H9 (cell line): ENCODE measurements around the gene CAT. TPM values are rescaled to one million over a fixed set of nuclear protein-coding genes. Genes with fewer than 3 reads are reported as not detected.

Experiments
- DNase-seq: peaks from one replicate; pipeline ENCODE4 v3.0.0-alpha.2; 2017
- H2AFZ ChIP-seq: one replicate; pipeline ENCODE4 v1.6.1; 2013; ENCODE audit warnings: mild to moderate bottlenecking, low read length, control low read depth, moderate library complexity
- H2AK5ac ChIP-seq: 2 replicates; pipeline ENCODE4 v1.6.1; 2013; ENCODE audit warnings: low read length, control low read depth, mixed read lengths; ENCODE audit not compliant: insufficient read length
- H2BK120ac ChIP-seq: one replicate; pipeline ENCODE4 v1.6.1; 2013; ENCODE audit warnings: low read depth, mild to moderate bottlenecking, low read length, control low read depth, inconsistent platforms; ENCODE audit not compliant: poor library complexity, severe bottlenecking
- H2BK12ac ChIP-seq: 2 replicates; pipeline ENCODE4 v1.6.1; 2013; ENCODE audit warnings: low read length, control low read depth, mixed read lengths, low read depth; ENCODE audit not compliant: insufficient read length
- H2BK15ac ChIP-seq: 2 replicates; pipeline ENCODE4 v1.6.1; 2013; ENCODE audit warnings: low read depth, low read length, control low read depth
- H2BK20ac ChIP-seq: one replicate; pipeline ENCODE4 v1.6.1; 2013; ENCODE audit warnings: low read depth, mild to moderate bottlenecking, low read length, control low read depth, inconsistent platforms; ENCODE audit not compliant: poor library complexity, severe bottlenecking
- H2BK5ac ChIP-seq: 2 replicates; pipeline ENCODE4 v1.6.1; 2013; ENCODE audit warnings: low read length, control low read depth, mixed read lengths; ENCODE audit not compliant: insufficient read length
- H3K14ac ChIP-seq: 2 replicates; pipeline ENCODE4 v1.6.1; 2013; ENCODE audit warnings: low read length, control low read depth; ENCODE audit not compliant: insufficient read depth
- H3K18ac ChIP-seq: 2 replicates; pipeline ENCODE4 v1.6.1; 2013; ENCODE audit warnings: low read depth, mild to moderate bottlenecking, mixed read lengths, low read length, control low read depth; ENCODE audit not compliant: insufficient read length
- H3K23ac ChIP-seq: 2 replicates; pipeline ENCODE4 v1.6.1; 2013; ENCODE audit warnings: low read length, control low read depth, mixed read lengths, low read depth; ENCODE audit not compliant: insufficient read length
- H3K23me2 ChIP-seq: 2 replicates; pipeline ENCODE4 v1.6.1; 2013; ENCODE audit warnings: low read depth, mild to moderate bottlenecking, mixed read lengths, low read length, control low read depth; ENCODE audit not compliant: insufficient read length, poor library complexity, severe bottlenecking
- H3K27ac ChIP-seq: 2 replicates; pipeline ENCODE4 v1.5.1; 2013; ENCODE audit warnings: low read length, control low read depth, mixed read lengths, low read depth; ENCODE audit not compliant: insufficient read length
- H3K27me3 ChIP-seq: 2 replicates; pipeline ENCODE4 v1.6.1; 2013; ENCODE audit warnings: low read length, control low read depth, inconsistent platforms; ENCODE audit not compliant: insufficient read depth
- H3K4ac ChIP-seq: 2 replicates; pipeline ENCODE4 v1.6.1; 2013; ENCODE audit warnings: low read depth, mild to moderate bottlenecking, control low read depth, inconsistent platforms, low read length, moderate library complexity
- H3K4me1 ChIP-seq: 2 replicates; pipeline ENCODE4 v1.6.1; 2013; ENCODE audit warnings: low read length, control low read depth, inconsistent platforms; ENCODE audit not compliant: insufficient read depth
- H3K4me2 ChIP-seq: 2 replicates; pipeline ENCODE4 v1.6.1; 2013; ENCODE audit warnings: low read length, control low read depth, mixed read lengths; ENCODE audit not compliant: insufficient read length, insufficient read depth
- H3K56ac ChIP-seq: 2 replicates; pipeline ENCODE4 v1.6.1; 2013; ENCODE audit warnings: low read depth, mild to moderate bottlenecking, mixed read lengths, low read length, control low read depth; ENCODE audit not compliant: insufficient read length
- H3K79me1 ChIP-seq: 2 replicates; pipeline ENCODE4 v1.6.1; 2013; ENCODE audit warnings: low read depth, mild to moderate bottlenecking, moderate library complexity, low read length, control low read depth, inconsistent platforms; ENCODE audit not compliant: insufficient read depth, poor library complexity, severe bottlenecking
- H3K79me2 ChIP-seq: 2 replicates; pipeline ENCODE4 v1.6.1; 2013; ENCODE audit warnings: low read length, control low read depth, inconsistent platforms; ENCODE audit not compliant: insufficient read depth
- H3K9ac ChIP-seq: 2 replicates; pipeline ENCODE4 v1.6.1; 2013; ENCODE audit warnings: low read length, control low read depth, mixed read lengths; ENCODE audit not compliant: insufficient read length; ENCODE audit errors: extremely low read depth
- H3K9me3 ChIP-seq: one replicate; pipeline ENCODE4 v1.6.1; 2013; ENCODE audit warnings: low read depth, low read length, inconsistent platforms; ENCODE audit not compliant: control insufficient read depth
- H3T11ph ChIP-seq: one replicate; pipeline ENCODE4 v1.6.1; 2013; ENCODE audit warnings: mild to moderate bottlenecking, low read length, control low read depth, inconsistent platforms
- H4K20me1 ChIP-seq: one replicate; pipeline ENCODE4 v1.6.1; 2013; ENCODE audit not compliant: control insufficient read depth, insufficient read length, insufficient read depth
- H4K5ac ChIP-seq: 2 replicates; pipeline ENCODE4 v1.6.1; 2013; ENCODE audit warnings: low read depth, mild to moderate bottlenecking, mixed read lengths, low read length, control low read depth; ENCODE audit not compliant: insufficient read length
- H4K8ac ChIP-seq: replicated peaks from 2 replicates; pipeline ENCODE4 v1.6.1; 2013; ENCODE audit warnings: low read length, control low read depth, mixed read lengths, low read depth; ENCODE audit not compliant: insufficient read length
- H4K91ac ChIP-seq: 2 replicates; pipeline ENCODE4 v1.6.1; 2013; ENCODE audit warnings: low read depth, mild to moderate bottlenecking, moderate library complexity, mixed read lengths, low read length, control low read depth; ENCODE audit not compliant: insufficient read length
- H3K27ac Mint-ChIP-seq, 3 experiments: 2 replicates in 2 of 3; 3 replicates in 1 of 3; pipeline ENCODE4 v1.8.0; 2020 to 2021; ENCODE audit warnings: mixed read lengths in 3 of 3, mild to moderate bottlenecking in 1 of 3, moderate library complexity in 1 of 3
- H3K27me3 Mint-ChIP-seq: 2 replicates; pipeline ENCODE4 v1.8.0; 2021; ENCODE audit warnings: low read depth, mild to moderate bottlenecking, moderate library complexity, mixed read lengths
- H3K36me3 Mint-ChIP-seq, 3 experiments: 2 replicates in 2 of 3; 3 replicates in 1 of 3; pipeline ENCODE4 v1.8.0; 2020 to 2021; ENCODE audit warnings: low read depth in 3 of 3, mixed read lengths in 3 of 3; ENCODE audit not compliant: insufficient read depth in 1 of 3
- H3K4me1 Mint-ChIP-seq, 2 experiments: 2 replicates each; pipeline ENCODE4 v1.8.0; 2020; ENCODE audit warnings: mixed read lengths in 2 of 2
- H3K4me3 Mint-ChIP-seq, 2 experiments: 2 replicates in 1 of 2; 3 replicates in 1 of 2; pipeline ENCODE4 v1.8.0; 2020 to 2021; ENCODE audit warnings: mild to moderate bottlenecking in 2 of 2, mixed read lengths in 2 of 2, moderate library complexity in 1 of 2
- H3K9me3 Mint-ChIP-seq, 2 experiments: 2 replicates in 1 of 2; 3 replicates in 1 of 2; pipeline ENCODE4 v1.8.0; 2020; ENCODE audit warnings: mild to moderate bottlenecking in 2 of 2, mixed read lengths in 2 of 2, moderate library complexity in 1 of 2
- WGBS: extraction: QIAGEN DNeasy Blood & Tissue Kit; methylation state at CpG from one replicate; pipeline ENCODE4 v1.1.7; 2013; ENCODE audit warnings: missing lambda C conversion rate, low lambda C conversion rate, mixed read lengths; ENCODE audit not compliant: insufficient read length; ENCODE audit errors: extremely low coverage; 5-methylcytosine and 5-hydroxymethylcytosine counted together
- total RNA-seq: library from RNA; stranded (reverse); gene quantifications from 2 replicates; pipeline ENCODE4 v1.2.1, GENCODE V29; 2021
- TF ChIP-seq, protein P1 (sequence below): fragments of 200-600 bp; sonication (generic); conservative IDR thresholded peaks from 3 replicates; pipeline ENCODE4 v1.8.0; 2021; ENCODE audit warnings: antibody characterized with exemption, mild to moderate bottlenecking

CAT gene
- total RNA-seq, 1 experiment from 2014 or later, result 9.9 TPM

DNA sequence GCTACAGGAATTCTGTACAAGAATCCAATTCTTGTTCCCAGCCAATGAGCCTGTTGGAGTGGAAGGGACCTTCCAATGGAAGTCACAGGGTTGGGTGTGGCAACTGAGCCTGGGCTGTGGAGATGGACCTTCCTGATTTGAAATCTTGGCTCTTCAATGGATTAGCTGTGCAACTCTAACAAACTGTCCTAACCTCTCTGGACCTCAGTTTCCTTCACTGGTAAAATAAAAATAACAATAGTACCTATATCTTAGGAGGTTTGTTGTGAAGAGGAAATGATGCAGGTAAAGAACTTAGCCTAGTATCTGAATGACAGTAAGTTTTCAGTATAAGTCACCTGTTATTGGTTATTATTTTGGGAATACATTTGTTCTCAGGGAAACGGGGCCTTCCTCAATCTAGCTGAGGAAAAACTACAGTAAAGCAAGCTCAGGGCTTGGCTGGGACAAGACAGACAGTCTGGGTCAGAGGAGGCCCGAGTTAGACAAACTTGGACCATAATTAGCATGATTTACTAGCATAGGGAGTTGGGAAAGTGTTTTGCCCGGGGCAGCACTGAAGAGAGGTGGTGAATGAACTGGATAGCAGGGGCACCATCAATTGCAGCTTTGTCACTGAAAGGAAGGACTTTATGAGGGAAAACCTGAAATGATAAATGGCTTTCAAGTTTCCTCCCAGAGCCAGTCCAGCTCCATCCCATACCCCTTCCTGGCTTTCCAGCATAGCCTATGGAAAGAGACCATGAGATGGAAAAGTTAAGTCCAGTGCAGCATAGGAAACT, 61.2 kb downstream of the CAT start:
- Mint-ChIP-seq H3K4me1 (peaks cover 3% of the 10 kb centered on the region in 2 experiments; a peak in 1 of 4 replicates), H3K4me3 (no peak overlapping the region), H3K27ac (no peak overlapping the region), H3K9me3 (no peaks in the 10 kb centered on the region), H3K36me3 (no peaks in the 10 kb centered on the region), H3K27me3 (no peaks in the 10 kb centered on the region; the same call in 1 of the 2 replicates)
- Histone ChIP-seq H3K23me2 (no peaks in the 10 kb centered on the region), H3K9me3 (no peaks in the 10 kb centered on the region), H4K20me1 (no peaks in the 10 kb centered on the region), H3K4me2 (no peak overlapping the region), H2BK120ac (no peak overlapping the region), H3K56ac (no peak overlapping the region), H2BK20ac (no peak overlapping the region), H4K5ac (no peak overlapping the region), H2BK5ac (no peak overlapping the region), H3K27ac (no peak overlapping the region), H3K79me2 (no peaks in the 10 kb centered on the region), H2AFZ (no peak overlapping the region), H3K14ac (no peak overlapping the region), H3K18ac (no peak overlapping the region), H3K4me1 (no peaks in the 10 kb centered on the region), H2AK5ac (no peak overlapping the region), H4K91ac (no peak overlapping the region), H3K27me3 (no peaks in the 10 kb centered on the region), H3K23ac (no peak overlapping the region), H2BK12ac (no peak overlapping the region), H3K79me1 (no peaks in the 10 kb centered on the region), H3T11ph (no peak overlapping the region), H4K8ac (no peak overlapping the region), H3K4ac (no peak overlapping the region), H3K9ac (no peak overlapping the region), H2BK15ac (no peak overlapping the region)
- TF ChIP-seq, protein P1, sequence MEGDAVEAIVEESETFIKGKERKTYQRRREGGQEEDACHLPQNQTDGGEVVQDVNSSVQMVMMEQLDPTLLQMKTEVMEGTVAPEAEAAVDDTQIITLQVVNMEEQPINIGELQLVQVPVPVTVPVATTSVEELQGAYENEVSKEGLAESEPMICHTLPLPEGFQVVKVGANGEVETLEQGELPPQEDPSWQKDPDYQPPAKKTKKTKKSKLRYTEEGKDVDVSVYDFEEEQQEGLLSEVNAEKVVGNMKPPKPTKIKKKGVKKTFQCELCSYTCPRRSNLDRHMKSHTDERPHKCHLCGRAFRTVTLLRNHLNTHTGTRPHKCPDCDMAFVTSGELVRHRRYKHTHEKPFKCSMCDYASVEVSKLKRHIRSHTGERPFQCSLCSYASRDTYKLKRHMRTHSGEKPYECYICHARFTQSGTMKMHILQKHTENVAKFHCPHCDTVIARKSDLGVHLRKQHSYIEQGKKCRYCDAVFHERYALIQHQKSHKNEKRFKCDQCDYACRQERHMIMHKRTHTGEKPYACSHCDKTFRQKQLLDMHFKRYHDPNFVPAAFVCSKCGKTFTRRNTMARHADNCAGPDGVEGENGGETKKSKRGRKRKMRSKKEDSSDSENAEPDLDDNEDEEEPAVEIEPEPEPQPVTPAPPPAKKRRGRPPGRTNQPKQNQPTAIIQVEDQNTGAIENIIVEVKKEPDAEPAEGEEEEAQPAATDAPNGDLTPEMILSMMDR, result no peak
- WGBS, result no CpG with 5 or more reads among the region's 3 CpGs
- DNase-seq, result no peak
